Parathyroid adenoma (tissue), 2 donors: ENCODE measurements around the gene APEX1.
"Not testable (repeated sequence)": the region's sequence is repeated elsewhere in the genome, so short reads cannot be mapped to it uniquely, and the experiment has no call there.

Experiments used
- H2AFZ ChIP-seq: fragments of 300-600 bp; sonication (generic); one replicate; pipeline ENCODE4 v1.7.0; 2017; ENCODE audit warnings: antibody characterized with exemption, mild to moderate bottlenecking
- H3K27ac ChIP-seq: fragments of 300-600 bp; sonication (generic); one replicate; pipeline ENCODE4 v1.7.0; 2017
- H3K27me3 ChIP-seq: fragments of 300-600 bp; sonication (generic); one replicate; pipeline ENCODE4 v1.7.0; 2017; ENCODE audit warnings: low read length; ENCODE audit not compliant: control insufficient read depth, insufficient read depth
- H3K36me3 ChIP-seq: fragments of 300-600 bp; sonication (generic); one replicate; pipeline ENCODE4 v1.7.0; 2017; ENCODE audit warnings: low read length; ENCODE audit not compliant: control insufficient read depth, insufficient read depth
- H3K4me1 ChIP-seq: fragments of 300-600 bp; sonication (generic); one replicate; pipeline ENCODE4 v1.7.0; 2017; ENCODE audit warnings: control low read depth
- H3K4me2 ChIP-seq: fragments of 300-600 bp; sonication (generic); one replicate; pipeline ENCODE4 v1.7.0; 2017; ENCODE audit warnings: low read length
- H3K4me3 ChIP-seq: fragments of 300-600 bp; sonication (generic); one replicate; pipeline ENCODE4 v1.7.0; 2017; ENCODE audit warnings: low read depth, low read length
- H3K79me2 ChIP-seq: fragments of 300-600 bp; sonication (generic); one replicate; pipeline ENCODE4 v1.7.0; 2017; ENCODE audit warnings: control low read depth
- H3K9ac ChIP-seq: fragments of 300-600 bp; sonication (generic); one replicate; pipeline ENCODE4 v1.7.0; 2017; ENCODE audit warnings: mild to moderate bottlenecking
- H3K9me3 ChIP-seq: fragments of 300-600 bp; sonication (generic); one replicate; pipeline ENCODE4 v1.7.0; 2017; ENCODE audit warnings: low read length; ENCODE audit not compliant: control insufficient read depth
- CTCF ChIP-seq: fragments of 300-600 bp; sonication (generic); IDR thresholded peaks from one replicate; pipeline ENCODE4 v1.7.0; 2017; ENCODE audit warnings: antibody characterized with exemption, mild to moderate bottlenecking
- donor health status: primary hyperparathyroidism.

APEX1 gene

GRCh38 chr14:20503898-20504297 lies 48.9 kb downstream of the APEX1 start:
- Histone ChIP-seq H3K4me2 (no peak overlapping the region), H3K27me3 (no peaks in the 10 kb centered on the region)
- no peak for TF ChIP-seq CTCF

GRCh38 chr14:20506276-20506675 lies 51.2 kb downstream of the APEX1 start:
- not testable (repeated sequence) for H3K79me2 ChIP-seq, H2AFZ ChIP-seq, H3K27ac ChIP-seq, H3K36me3 ChIP-seq, H3K4me1 ChIP-seq, H3K9me3 ChIP-seq, H3K27me3 ChIP-seq, H3K9ac ChIP-seq, H3K4me3 ChIP-seq, H3K4me2 ChIP-seq

More at GRCh38 chr14:20503898-20504297, 48.9 kb downstream of the APEX1 start:
- Histone ChIP-seq H3K4me3 (no peak overlapping the region), H3K4me1 (no peaks in the 10 kb centered on the region), H3K9me3 (no peaks in the 10 kb centered on the region), H3K27ac (no peak overlapping the region), H3K9ac (no peak overlapping the region), H3K36me3 (no peaks in the 10 kb centered on the region), H2AFZ (no peak overlapping the region), H3K79me2 (no peaks in the 10 kb centered on the region)

- not testable (repeated sequence) for H3K27ac ChIP-seq, H2AFZ ChIP-seq, H3K79me2 ChIP-seq, H3K36me3 ChIP-seq, H3K27me3 ChIP-seq, H3K9me3 ChIP-seq, H3K4me1 ChIP-seq, H3K4me2 ChIP-seq, H3K9ac ChIP-seq, H3K4me3 ChIP-seq
Measured at GRCh38 chr14:20506752-20507151, 51.7 kb downstream of the APEX1 start.
